AG09319 (cell line): ENCODE data around the gene CDKAL1.
"Not testable (repeated sequence)": the region's sequence is repeated elsewhere in the genome, so short reads cannot be mapped to it uniquely, and the experiment has no call there.

Source experiments
- DNase-seq: peaks from one replicate; pipeline ENCODE4 v3.0.0-alpha.2; 2010; ENCODE audit warnings: low read depth; ENCODE audit errors: extremely low read depth
- TF ChIP-seq, protein P1 (sequence below): IDR thresholded peaks from 2 replicates; pipeline ENCODE4 v1.5.1; 2011; ENCODE audit warnings: low read depth, mild to moderate bottlenecking, inconsistent platforms, low read length, moderate library complexity

Gene CDKAL1

GRCh38 chr6:20608905-20609304 lies 74.6 kb downstream of the CDKAL1 start:
- TF ChIP-seq, protein P1, sequence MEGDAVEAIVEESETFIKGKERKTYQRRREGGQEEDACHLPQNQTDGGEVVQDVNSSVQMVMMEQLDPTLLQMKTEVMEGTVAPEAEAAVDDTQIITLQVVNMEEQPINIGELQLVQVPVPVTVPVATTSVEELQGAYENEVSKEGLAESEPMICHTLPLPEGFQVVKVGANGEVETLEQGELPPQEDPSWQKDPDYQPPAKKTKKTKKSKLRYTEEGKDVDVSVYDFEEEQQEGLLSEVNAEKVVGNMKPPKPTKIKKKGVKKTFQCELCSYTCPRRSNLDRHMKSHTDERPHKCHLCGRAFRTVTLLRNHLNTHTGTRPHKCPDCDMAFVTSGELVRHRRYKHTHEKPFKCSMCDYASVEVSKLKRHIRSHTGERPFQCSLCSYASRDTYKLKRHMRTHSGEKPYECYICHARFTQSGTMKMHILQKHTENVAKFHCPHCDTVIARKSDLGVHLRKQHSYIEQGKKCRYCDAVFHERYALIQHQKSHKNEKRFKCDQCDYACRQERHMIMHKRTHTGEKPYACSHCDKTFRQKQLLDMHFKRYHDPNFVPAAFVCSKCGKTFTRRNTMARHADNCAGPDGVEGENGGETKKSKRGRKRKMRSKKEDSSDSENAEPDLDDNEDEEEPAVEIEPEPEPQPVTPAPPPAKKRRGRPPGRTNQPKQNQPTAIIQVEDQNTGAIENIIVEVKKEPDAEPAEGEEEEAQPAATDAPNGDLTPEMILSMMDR = no peak
- no peak for DNase-seq

DNA sequence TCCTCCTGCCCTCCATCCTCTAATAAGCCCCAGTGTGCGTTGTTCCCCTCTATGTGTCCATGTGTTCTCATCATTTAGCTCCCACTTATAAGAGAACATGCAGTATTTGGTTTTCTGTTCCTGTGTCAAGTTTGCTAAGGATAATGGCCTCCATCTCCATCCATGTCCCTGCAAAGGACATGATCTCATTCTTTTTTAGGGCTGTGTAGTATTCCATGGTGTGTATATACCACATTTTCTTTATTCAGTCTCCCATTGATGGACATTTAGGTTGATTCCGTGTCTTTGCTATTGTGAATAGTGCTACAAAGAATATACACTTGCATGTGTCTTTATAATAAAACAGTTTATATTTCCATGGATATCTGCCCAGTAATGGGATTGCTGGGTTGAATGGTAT lies 75.7 kb downstream of the CDKAL1 start:
- DNase-seq = not testable (repeated sequence)

- TF ChIP-seq, protein P1 = no peak
- no peak for DNase-seq
Measured at GRCh38 chr6:20610636-20611370, 76.5 kb downstream of the CDKAL1 start.

DNA sequence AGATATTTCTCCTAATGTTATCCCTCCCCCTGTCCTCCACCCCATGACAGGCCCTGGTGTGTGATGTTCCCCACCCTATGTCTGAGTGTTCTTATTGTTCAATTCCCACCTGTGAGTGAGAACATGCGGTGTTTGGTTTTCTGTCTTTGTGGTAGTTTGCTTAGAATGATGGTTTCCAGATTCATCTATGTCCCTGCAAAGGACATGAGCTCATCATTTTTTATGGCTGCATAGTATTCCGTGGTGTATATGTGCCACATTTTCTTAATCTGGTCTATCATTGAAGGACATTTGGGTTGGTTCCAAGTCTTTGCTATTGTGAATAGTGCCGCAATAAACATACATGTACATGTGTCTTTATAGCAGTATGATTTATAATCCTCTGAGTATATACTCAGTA lies 83.3 kb downstream of the CDKAL1 start:
- DNase-seq = not testable (repeated sequence)

GRCh38 chr6:20620043-20620442 lies 85.8 kb downstream of the CDKAL1 start:
- TF ChIP-seq, protein P1 = no peak
- no peak for DNase-seq

DNA sequence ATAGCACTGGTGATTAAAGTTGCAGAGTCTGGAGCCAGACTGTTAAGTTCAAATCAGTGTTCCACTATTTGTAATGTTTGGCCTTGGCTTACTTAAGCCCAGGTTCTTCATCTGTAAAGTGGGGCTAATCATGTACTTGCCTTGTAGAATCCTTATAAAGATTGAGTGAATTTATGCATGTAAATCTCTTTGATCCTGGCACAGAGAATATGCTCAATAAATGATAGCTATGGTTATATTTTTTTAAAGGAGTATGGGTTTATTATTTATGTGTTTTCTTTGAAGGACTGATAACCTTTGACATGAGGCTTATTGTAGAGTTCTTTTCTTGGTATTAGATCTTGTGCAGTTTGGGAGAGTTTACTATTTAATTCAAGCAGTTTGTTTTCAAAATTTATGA lies 89.5 kb downstream of the CDKAL1 start:
- no peak for DNase-seq
- TF ChIP-seq, protein P1 = no peak

GRCh38 chr6:20626165-20626564 lies 91.9 kb downstream of the CDKAL1 start:
- TF ChIP-seq, protein P1 = no peak
- no peak for DNase-seq

GRCh38 chr6:20629509-20629908 lies 95.3 kb downstream of the CDKAL1 start:
- no peak for DNase-seq
- TF ChIP-seq, protein P1 = no peak
